Activated CD4-positive, CD25-positive, alpha-beta regulatory T cell treated with anti-CD3 and anti-CD28 coated beads, Interleukin-2, amount 50 U/mL, for 24 hours (primary cell): ENCODE measurements around the gene CYREN.
"Not testable (repeated sequence)": the region's sequence is repeated elsewhere in the genome, so short reads cannot be mapped to it uniquely, and the experiment has no call there.

ENCODE experiments used
- ATAC-seq, 2 donors: fragments of 150-1000 bp; cut with Tn5 transposase; one replicate each; pipeline ENCODE4 v1.10.0; 2021; ENCODE audit warnings: mild to moderate bottlenecking in 1 of 2, moderate library complexity in 1 of 2

The CYREN gene, protein sequence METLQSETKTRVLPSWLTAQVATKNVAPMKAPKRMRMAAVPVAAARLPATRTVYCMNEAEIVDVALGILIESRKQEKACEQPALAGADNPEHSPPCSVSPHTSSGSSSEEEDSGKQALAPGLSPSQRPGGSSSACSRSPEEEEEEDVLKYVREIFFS

DNA sequence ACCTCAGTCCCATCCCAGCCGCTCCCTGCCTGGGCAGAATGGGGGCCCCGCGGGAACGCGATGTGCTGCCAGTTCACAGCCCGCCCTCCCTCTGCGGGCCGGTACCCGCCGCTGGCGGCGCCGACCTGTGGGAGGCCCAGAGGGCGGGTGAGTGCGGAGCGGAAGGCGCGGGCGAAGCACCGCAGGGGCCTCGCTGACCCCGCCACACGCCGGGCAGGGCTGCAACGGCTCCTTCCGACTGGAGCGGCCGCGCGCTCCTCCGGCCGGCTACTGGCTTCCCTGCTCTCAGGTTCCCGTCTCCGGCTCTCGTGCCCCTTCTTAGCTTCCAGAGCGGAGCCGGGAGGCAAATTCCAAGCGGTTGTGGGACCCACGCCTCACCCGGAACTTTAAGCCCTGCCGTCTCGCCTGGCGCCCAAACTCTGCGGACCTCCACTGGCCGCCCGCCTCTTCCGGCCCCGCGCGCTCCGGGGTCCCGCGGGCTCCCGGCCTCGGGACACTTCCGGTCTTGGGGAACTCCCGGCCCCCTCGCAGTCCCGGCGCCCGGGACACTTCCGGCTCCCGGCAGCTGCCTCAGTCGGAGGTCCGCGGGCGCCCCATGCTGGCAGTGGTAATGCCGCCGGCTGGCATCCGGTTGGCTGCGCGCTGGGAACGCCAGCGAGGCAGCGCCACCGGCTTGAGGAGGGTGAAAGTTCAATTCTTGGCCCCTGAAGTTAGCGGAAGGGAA is at the start of gene CYREN:
CYREN (minus strand) TSS at position 434 of the 724 bp plus-strand sequence. CDS start 1,785 bp downstream, outside the sequence.
- ATAC-seq = peak; percentile 80 to 84

DNA sequence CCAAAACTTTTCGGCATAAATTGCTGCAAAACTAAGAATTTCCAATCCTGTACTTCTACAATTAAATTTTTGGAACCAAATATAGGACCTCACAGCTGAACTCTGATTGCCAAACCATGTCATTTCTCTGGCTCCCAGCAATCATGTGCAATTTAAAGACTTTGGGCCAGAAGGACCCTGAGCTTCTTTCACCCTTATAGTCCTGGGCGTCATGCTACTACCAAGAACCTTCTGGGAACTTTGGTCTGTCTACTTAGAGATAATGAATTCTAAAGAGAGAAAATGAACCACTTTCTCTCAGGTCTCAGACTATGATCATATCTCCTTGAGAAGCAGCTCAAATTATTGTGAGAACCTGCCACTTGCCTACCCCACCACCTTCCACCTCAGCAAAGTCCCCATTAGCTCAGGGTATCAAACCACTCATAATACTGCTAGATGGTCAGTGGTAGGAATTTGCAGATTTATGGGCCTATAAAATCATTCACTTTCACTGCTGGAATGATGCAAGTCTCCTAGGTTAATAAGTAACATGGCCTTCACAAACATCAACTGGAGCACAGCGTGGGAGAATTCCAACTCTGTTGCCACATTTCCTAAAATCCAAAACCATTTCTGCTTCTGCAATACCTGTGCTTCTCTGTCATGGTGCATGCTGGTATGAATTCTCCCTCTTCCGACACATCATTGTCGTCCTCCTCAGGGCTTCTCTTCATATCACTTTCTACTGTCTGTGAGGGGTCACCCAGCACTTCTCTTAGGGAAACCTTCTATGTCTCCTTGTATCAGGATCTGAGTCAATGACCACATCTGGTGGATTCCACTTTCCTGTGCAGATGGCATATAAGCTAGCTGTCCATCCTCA is 47.4 kb upstream of the CYREN start:
- ATAC-seq = no peak

DNA sequence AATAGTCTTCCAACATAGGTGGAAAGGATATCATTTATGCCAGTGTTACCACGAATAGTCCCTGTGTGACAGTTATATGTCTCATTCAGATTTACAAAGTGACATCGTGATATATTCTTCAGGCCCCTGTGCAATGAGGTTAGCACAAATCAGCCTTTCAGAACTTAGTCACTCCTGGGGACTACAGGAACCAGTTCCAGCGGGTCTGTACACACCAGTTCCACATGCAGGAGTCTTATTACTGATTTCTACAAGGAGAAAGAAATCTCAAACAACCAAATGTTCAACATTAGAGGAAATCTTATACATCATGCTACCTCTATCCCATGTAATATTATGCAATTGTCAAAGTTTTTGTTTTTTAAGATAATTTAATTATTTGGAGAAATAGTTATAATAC is 45.2 kb upstream of the CYREN start:
- ATAC-seq = no peak

DNA sequence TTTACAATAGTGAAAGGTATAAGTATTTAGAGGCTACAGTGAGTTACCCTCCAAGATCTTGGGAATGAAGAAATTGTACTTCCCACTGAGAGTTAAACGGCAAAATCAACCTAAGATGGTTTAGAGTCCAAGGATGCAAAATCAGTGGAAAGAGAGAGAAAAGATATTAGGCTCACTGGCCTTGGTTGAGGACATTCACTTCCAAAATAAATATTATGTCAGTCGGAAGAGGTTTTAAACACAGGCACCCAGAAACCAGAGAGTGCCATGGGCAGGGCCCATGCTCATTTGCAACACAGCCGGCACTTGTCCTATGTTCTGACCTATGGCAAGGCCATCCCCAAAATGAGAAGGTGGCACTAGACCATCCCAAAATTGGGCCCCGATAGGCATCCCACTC is 44.7 kb upstream of the CYREN start:
- no peak for ATAC-seq

DNA sequence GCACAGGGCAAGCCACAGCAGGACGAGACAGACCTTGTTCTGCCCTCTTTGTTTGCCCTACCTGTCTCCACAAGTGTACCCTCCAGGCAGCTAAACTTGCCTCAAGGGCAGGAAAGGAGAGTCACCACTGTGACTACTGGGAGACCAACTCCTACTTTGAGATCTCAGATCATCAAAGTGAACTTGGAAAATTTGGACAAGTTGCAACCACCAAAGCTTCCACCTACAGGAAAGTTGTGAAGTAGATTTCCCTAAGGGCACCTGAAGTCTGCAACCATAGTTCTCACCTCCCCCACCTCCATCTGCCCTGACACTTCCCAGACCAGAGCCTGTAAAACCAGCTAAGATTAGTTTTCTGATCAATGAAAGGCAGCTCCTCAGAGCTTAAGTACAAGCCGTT is 43.3 kb upstream of the CYREN start:
- no peak for ATAC-seq

DNA sequence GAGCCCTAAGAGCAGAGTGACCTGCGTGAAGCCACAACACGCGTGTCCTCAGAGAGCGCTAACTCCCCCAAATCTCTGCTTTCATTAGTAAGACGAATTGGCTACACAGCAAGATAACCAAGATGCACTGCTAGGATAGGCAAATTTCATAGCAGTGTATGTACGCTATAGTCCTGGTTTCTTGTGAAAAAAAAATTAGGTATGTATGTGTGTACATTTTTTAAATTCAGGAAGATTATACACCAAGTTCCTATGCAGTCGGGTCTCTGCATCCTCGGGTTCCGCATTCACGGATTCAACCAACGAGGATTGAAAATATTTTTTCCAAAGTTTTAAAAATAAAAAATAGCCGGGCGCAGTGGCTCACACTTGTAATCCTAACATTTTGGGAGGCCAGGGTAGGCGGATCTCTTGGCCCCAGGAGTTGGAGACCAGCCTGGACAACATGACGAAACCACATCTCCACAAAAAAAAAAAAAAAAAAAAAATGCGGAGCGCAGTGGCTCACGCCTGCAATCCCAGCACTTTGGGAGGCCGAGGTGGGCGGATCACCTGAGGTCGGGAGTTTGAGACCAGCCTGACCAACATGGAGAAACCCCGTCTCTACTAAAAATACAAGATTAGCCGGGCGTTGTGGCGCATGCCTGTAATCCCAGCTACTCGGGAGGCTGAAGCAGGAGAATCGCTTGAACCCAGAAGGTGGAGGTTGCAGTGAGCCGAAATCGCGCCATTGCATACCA is 41.6 kb upstream of the CYREN start:
- not testable (repeated sequence) for ATAC-seq

DNA sequence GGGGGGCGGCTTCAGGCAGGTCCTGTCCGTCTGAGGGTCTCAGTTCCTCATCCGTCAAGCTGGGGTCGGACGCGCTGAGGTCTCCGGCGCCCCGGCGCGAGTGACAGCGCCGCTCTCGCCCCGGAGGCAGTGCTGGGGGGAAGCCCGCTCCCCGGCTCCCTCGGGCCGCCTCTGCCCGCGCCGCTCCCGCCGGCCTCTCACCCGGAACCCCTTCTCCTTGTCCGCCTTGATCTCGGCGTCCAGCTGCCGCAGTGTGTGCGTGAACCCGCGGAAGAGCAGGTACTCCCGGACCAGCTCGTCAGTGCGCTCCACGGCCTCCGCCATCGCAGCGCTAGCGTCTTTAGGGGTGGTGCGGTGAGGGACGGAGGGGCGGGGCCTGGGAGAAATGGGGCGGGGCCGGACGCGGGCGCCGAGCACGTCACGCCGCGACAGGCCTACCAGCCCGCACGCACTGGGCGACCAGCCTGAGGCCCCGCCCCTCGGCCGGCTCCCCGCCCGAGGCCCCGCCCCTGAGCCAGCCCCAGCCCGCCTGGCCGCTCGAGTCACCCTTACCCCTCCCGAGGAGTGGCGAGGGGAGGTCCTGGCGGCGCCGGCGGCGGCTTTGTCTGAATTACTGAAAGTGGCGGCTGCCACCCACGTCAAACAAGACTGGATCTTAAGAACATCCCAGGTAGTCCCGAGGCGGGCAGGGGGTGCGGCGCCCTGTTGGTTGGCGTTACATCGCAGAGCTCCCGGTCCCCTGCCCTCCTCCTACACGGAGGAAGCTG is 40.9 kb upstream of the CYREN start, which contains the start of gene WDR91:
WDR91 (minus strand) TSS at position 348 of the 767 bp plus-strand sequence; CDS start at position 324, 24 bp downstream.
- ATAC-seq = peak; percentile 89

DNA sequence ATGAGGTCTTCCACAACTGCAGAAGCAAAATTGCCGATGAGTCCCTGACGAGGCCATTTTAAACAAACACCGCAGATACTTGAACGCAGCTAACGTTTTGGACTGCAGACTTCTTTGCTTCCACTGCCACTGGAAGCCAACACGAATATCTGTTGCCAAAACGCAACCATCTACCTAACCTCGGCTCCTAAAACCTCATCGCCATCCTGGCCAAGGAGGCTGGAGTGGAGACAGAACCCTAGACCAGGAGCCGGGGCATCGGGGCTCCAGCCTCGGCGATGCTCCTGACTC is 40.3 kb upstream of the CYREN start:
- peak in 1 of 2 donors; percentile 2 for ATAC-seq

DNA sequence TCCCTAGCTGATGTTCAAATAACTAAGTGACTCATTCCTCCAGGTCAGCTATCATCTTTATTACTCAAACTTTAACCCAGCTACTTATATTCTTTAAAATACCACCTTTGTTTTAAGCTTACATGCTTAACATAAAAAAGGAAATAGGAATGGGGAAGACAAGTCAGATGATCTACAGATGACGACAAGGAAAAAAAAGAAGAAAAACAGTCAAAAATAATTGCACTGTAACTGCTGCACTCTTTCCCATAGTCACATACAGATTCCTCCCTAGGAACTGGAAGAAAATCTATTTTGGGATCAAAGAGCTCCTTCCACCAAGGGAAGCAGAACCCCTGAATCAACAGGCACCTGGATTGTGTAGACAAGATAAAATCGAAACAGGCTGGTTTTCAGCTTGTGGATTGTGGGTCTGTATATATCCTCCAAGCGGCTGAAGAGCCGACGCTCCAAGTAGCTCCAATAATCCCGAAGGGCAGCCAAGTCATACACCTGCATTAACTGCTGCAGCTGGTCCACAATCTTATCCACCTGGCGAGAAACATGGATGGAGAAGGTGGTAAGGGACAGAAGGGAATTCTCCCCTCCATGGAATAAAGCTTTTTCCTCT is 38.8 kb upstream of the CYREN start:
- ATAC-seq = no peak

DNA sequence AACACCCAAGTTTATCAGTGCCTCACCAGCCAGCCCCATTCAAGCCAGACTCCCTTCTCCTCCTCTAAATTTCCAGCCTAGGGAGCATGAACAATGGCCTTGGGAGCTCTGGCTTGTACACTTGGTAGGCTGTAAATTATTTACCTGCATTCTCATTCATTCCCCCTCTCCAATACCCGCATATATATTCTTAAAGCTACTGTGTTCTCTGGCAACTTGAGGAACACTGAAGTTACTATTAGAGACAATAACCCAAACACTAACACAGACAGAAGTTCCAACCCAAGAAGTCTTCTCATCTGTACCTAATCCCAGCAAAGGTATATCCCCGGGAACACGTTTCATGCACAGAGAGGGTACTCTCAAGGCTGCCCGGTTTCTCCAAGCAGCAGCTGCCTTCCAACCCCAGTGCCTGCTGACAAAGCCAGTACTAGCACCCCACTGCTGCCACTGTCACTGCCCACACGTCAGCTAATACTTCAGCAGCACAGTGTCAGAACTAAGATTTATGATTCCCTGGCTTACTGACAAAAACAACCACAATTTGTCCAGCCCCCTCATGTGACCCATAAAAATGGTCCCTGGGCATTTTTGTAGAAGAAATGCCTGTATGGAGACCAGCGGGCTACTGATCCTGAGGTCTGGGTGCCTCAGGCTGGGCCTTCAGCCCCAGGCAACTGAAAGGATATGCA is 37.7 kb upstream of the CYREN start:
- no peak for ATAC-seq

DNA sequence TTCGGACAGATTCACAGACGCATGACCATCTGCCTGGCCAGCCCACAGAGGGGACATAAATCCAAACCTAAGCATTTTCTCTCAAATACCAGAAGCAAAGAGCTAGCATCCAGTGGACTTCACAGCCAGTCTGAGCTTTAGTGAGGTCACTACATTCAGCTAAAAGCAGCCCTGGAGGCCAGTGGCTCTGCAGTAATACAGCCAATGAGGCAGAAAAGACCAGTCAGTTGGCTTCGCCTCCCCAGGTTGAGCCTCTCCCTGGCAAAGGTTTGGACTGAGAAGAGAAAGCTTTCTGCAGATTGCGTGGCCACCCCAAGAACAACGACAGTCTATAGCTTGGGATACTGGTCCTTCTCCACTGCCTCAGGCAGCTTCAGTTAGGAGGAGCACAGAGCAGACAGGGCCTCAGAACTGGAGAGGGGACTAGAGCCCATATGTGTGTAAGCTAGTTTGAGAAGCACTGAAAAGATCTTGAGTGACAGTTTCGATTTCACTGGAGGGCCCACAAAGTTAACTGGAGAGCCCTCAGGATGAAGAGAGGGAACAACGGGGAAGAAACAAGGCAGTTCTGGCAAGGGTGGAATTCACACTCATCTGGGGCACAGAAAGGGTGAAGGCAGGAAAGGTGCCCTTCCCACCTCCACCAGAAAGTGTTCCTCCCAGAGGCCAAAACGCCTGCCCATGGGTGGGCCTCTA is 37.0 kb upstream of the CYREN start:
- no peak for ATAC-seq

DNA sequence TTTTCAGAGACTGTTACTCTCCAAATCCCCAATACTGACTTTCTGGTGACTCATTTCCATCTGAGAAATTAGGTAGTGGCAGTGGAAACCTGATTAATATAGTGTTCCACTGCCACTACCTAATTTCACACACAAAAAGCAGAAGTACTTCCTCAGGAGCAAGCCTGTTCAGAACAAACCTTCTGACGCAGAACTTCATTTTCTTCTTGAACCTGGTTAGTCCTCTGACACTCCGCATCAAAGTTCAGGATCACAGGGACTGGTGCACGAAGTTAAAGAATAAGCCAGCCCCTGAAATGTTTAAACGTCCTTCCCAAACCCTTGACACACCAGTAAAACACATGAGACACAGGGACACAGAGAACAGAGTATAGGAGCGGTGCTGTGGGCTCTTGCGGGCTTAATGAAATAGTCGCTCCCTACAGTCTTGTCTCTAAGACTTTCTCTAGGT is 36.5 kb upstream of the CYREN start:
- ATAC-seq = no peak

DNA sequence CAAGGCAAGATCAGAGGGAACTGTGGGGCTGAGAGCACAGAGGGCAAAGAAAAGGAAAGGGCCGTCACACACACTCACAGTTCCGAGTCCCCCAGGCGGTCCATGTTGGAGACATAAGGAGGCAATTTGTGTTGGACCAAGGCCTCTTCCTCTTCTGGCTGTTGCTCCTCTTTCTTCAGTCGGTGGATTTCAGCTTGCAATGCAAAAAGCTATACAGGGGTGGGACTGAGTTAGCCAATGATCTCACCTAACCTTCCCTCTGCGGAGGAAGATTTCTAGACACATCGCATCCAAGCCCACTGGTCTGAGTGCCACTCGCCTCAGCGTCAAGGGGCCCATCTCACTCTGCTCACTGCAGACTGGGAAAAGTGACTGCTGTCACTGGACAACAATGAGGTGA is 35.3 kb upstream of the CYREN start:
- no peak for ATAC-seq

DNA sequence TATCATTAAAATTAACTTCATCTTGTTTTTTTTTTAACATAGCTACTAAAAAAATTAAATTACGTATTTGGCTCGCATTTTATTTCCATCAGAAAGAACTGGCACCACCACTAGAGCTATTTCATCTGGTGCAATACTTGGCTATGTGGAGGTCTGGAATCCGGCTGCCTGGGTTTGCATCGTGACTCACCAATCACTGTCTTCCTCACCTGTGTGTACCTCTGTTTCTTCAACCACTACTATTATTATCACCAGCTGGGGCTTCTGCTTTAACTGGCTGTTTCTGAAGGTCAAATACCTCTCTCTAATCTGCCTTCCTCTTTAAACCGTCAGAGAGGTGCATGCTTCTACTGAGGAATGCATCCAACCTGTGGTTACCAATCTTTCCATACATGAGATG is 34.4 kb upstream of the CYREN start:
- ATAC-seq = no peak

DNA sequence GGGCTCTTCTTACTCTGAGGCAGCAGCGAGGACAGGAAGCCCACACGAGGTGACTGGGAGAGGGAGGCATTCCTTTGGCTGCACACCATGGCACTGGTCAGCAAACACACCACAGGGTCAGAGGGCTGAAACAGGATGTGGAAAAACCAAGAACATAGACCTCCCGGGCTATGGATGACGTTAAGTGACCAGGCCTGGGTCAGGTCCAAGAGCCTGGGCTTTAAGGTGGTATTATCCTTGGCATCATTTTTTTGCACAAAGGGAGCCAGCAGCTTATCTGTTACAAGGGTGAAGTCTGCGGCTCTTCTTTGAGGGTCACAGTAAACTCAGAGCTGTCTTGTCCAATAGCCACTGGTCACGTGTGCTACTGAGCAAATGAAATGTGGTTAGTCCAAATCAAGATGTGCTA is 33.8 kb upstream of the CYREN start:
- no peak for ATAC-seq

DNA sequence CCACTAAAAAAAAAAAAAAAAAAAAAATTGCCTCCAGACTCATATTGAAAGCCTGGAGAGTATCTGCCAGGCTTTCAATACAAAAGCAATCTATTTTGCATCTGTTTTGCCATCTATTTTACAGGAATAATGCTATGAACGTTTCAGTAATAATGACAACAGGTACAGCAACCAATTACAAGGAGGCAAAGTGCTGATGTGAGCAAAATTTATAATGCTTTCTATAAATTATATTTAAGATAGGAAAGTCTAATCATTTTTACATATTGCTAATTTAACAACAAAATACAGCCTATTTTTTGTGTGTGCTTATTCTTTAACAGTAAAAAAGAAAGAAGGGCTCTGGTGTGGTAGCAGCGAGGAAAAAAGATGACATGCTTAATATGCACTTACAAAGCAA is 30.8 kb upstream of the CYREN start:
- no peak for ATAC-seq

DNA sequence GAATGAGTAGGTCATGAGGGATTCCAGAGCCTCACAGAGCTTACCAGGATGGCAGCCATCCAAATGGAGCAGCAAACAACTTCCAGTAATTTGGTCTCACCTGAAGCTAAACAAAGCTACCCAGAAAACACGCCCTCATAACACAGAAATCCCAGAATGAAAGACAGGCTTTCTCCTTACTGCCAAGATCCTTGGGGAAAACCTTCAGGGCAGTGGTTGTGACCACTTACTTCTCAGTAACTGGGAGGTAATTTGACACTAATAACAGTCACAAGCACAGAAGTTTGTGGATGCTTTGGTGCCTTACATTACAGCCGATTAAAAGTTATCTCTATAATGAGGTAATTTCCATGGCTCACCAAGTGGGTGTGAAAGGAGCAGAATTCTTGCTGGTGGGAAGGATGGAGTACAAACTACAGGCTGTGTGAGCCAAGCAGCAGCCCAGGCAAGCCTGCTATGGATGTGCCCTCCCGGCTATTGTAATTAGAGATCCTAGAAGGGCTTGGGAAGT is 30.4 kb upstream of the CYREN start:
- no peak for ATAC-seq

DNA sequence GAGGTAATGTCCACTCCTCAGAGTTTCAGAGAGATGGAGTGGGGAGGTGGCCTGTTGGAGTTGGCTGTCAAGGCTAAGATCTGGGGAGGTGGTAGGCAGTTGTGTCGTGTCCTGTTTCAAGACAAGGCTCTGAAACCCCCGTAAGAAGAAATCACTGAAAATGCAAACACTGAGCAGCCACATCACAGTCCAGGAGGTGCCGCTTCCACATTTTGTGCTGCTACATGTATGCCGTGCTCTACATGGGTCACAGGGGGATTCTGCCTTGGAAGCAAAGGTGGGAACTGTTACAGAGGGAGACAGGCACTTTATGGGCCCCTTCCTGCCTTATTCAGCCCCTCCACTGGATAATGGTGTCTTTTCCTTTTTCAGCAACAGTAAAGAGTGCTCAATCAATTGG is 28.9 kb upstream of the CYREN start:
- ATAC-seq = no peak

DNA sequence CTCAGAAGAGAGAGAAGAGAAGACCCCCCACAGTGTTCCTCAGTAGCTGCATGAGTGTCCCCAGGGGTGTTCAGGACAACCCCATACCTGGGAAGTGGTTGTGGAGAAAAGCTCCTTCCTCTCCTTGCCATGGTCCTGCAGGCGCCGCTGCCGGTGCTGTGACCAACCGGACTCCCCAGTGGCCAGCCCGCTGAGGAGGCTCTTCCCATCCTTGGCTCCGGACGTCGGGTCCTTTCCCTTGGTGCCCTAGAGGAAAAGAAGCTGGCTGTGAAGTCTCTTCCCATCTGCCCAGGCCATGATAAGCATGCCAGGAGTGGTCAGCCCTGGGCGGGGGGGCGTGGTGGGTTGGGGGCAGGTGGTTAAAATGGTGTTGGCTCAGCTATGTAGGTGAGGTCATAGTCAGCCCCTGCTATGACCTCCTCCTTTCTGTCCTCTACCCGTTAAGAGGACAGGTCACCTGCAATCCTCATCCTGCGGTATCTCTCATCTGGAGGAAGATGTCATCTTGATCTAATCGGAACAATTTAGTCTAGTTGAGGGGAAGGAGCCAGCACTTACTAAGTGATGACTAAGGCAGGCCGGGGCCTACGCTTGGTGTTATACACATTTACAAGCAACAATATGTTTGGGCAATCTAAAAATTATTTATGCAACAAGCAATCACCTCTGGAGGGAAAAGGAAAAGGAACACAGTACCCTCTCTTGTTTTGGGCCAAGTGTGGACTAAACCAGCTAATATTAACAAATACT is 27.6 kb upstream of the CYREN start:
- no peak for ATAC-seq

DNA sequence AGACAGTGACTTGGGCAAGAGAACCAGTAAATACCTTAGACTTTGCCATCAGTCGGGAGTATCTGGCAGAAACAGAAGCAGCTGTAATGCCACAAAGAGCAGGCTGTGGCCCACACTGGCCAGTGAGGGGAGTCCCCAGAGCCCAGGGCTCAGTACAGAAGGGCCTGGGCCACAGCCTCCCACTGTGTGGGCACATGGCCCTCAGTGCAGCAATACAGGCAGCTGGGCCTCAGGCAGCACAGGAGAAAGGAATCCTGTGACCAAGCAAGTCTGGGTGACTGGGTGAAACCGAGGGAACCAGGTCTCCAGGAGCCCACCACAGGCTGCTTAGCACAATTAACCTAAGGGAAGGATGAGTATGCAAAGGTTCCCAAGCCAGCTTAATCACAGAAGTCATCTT is 26.8 kb upstream of the CYREN start:
- no peak for ATAC-seq
